ENCODE measurements around the gene GABRB3. TPM values are rescaled to one million over a fixed set of nuclear protein-coding genes. Genes with fewer than 3 reads are reported as not detected.

GABRB3 gene
- polyA plus RNA-seq, 1 donor from 2014 or later = 78.3 TPM

- H3K4me3 ChIP-seq (ENCODE audit: low read length) = no peak overlapping the region
- no peak overlapping the region for H3K27ac ChIP-seq (ENCODE audit: low read length)
- H3K4me2 ChIP-seq (ENCODE audit: low read length) = no peak overlapping the region
- no peaks in the 10 kb centered on the region for H3K9me3 ChIP-seq (ENCODE audit: low read length)
- H3K36me3 ChIP-seq (ENCODE audit: insufficient read depth, low read length) = no peaks in the 10 kb centered on the region
- peaks cover 6% of the 10 kb centered on the region for H3K79me2 ChIP-seq (replicated peaks; ENCODE audit: insufficient read depth, low read length)
- no peaks in the 10 kb centered on the region for H3F3A ChIP-seq (ENCODE audit: insufficient read depth, low read length, poor library complexity, severe bottlenecking)
- no peaks in the 10 kb centered on the region for H4K20me1 ChIP-seq (ENCODE audit: insufficient read depth)
- H3K9me2 ChIP-seq (ENCODE audit: insufficient read depth, low read length) = no peaks in the 10 kb centered on the region
- no peak overlapping the region for H2AFZ ChIP-seq (ENCODE audit: low read depth, low read length)
- no peak overlapping the region for H3K9ac ChIP-seq (ENCODE audit: low read length)
- no peaks in the 10 kb centered on the region for H3K27me3 ChIP-seq (ENCODE audit: insufficient read depth, low read depth, low read length)
- TF ChIP-seq SMC3 (conservative IDR thresholded peaks at IDR 0.05; ENCODE audit: poor library complexity) (no peak), EP300 (conservative IDR thresholded peaks at IDR 0.05; ENCODE audit: poor library complexity, severe bottlenecking) (no peak), MXI1 (conservative IDR thresholded peaks at IDR 0.05; ENCODE audit: poor library complexity, severe bottlenecking) (no peak), EZH2 (IDR thresholded peaks at IDR 0.05; ENCODE audit: borderline replicate concordance, insufficient read depth, low read length, poor library complexity, severe bottlenecking) (no peak)
Measured at GRCh38 chr15:26660241-26660640, 112.6 kb downstream of the GABRB3 start.

- H2AFZ ChIP-seq (ENCODE audit: low read depth, low read length) = no peak overlapping the region
- H3K79me2 ChIP-seq (replicated peaks; ENCODE audit: insufficient read depth, low read length) = peaks cover 4% of the 10 kb centered on the region
- no peaks in the 10 kb centered on the region for H3K36me3 ChIP-seq (ENCODE audit: insufficient read depth, low read length)
- no peak overlapping the region for H3K4me3 ChIP-seq (ENCODE audit: low read length)
- no peaks in the 10 kb centered on the region for H3K9me3 ChIP-seq (ENCODE audit: low read length)
- no peak overlapping the region for H3K9ac ChIP-seq (ENCODE audit: low read length)
- no peak overlapping the region for H3K27ac ChIP-seq (ENCODE audit: low read length)
- H3K27me3 ChIP-seq (ENCODE audit: insufficient read depth, low read depth, low read length) = no peaks in the 10 kb centered on the region
- H3K9me2 ChIP-seq (ENCODE audit: insufficient read depth, low read length) = no peaks in the 10 kb centered on the region
- H3K4me2 ChIP-seq (ENCODE audit: low read length) = no peak overlapping the region
- H4K20me1 ChIP-seq (ENCODE audit: insufficient read depth) = no peaks in the 10 kb centered on the region
- no peak for TF ChIP-seq POLR2AphosphoS5 (IDR thresholded peaks at IDR 0.05)
- no peak for TF ChIP-seq CTCF (IDR thresholded peaks at IDR 0.05; ENCODE audit: poor library complexity, severe bottlenecking)
- TF ChIP-seq EZH2 (IDR thresholded peaks at IDR 0.05; ENCODE audit: borderline replicate concordance, insufficient read depth, low read length, poor library complexity, severe bottlenecking) = no peak
- no peak for TF ChIP-seq TAF1 (IDR thresholded peaks at IDR 0.05; ENCODE audit: low read depth)
- TF ChIP-seq REST (IDR thresholded peaks at IDR 0.05; ENCODE audit: borderline replicate concordance) = no peak
- TF ChIP-seq EP300 (conservative IDR thresholded peaks at IDR 0.05; ENCODE audit: poor library complexity, severe bottlenecking) = no peak
- no peak for TF ChIP-seq RAD21 (conservative IDR thresholded peaks at IDR 0.05)
- TF ChIP-seq MXI1 (conservative IDR thresholded peaks at IDR 0.05; ENCODE audit: poor library complexity, severe bottlenecking) = no peak
- no peak for TF ChIP-seq SMC3 (conservative IDR thresholded peaks at IDR 0.05; ENCODE audit: poor library complexity)
- H3F3A ChIP-seq (ENCODE audit: insufficient read depth, low read length, poor library complexity, severe bottlenecking) = no peaks in the 10 kb centered on the region
Measured at GRCh38 chr15:26658290-26658689, 114.6 kb downstream of the GABRB3 start.
